Measurements from ENCODE around the gene RPL36. TPM values are rescaled to one million over a fixed set of nuclear protein-coding genes. Genes with fewer than 3 reads are reported as not detected.

Gene RPL36
- total RNA-seq, 1 donor from 2014 or later = 778 TPM

GRCh38 chr19:5694167-5694955, 4.3 kb downstream of the RPL36 start:
- no peak overlapping the region for H3K27ac Mint-ChIP-seq
- Histone ChIP-seq H3K27ac (no peak overlapping the region), H3K9me3 (ENCODE audit: low read depth) (no peaks in the 10 kb centered on the region), H3K4me2 (no peak overlapping the region), H3K36me3 (no peaks in the 10 kb centered on the region), H3K4me1 (no peaks in the 10 kb centered on the region), H3K4me3 (no peak overlapping the region), H3K9ac (no peak overlapping the region), H3K79me2 (ENCODE audit: low read depth) (peaks cover 43% of the 10 kb centered on the region), H3K27me3 (no peaks in the 10 kb centered on the region), H2AFZ (replicated peaks) (no peak overlapping the region), H4K20me1 (ENCODE audit: low read depth) (peaks cover 73% of the 10 kb centered on the region), H3F3A (ENCODE audit: low read depth) (peaks cover 35% of the 10 kb centered on the region)
- TF ChIP-seq EZH2phosphoT487 (IDR thresholded peaks at IDR 0.05) (no peak), CTCF (IDR thresholded peaks at IDR 0.05) (no peak), EZH2 (IDR thresholded peaks at IDR 0.05) (no peak)
- H3K36me3 Mint-ChIP-seq = peaks cover 6% of the 10 kb centered on the region
- H3K4me1 Mint-ChIP-seq = peaks cover 13% of the 10 kb centered on the region
- peaks cover 18% of the 10 kb centered on the region for H3K27me3 Mint-ChIP-seq (ENCODE audit: insufficient read depth, low read depth)
- no peaks in the 10 kb centered on the region for H3K9me3 Mint-ChIP-seq
- no peak overlapping the region for H3K4me3 Mint-ChIP-seq
- no peak for DNase-seq (ENCODE audit: low spot score)

GRCh38 chr19:5694956-5695648, 5.0 kb downstream of the RPL36 start:
- peaks cover 13% of the 10 kb centered on the region for H3K27me3 Mint-ChIP-seq (ENCODE audit: insufficient read depth, low read depth)
- no peaks in the 10 kb centered on the region for H3K9me3 Mint-ChIP-seq
- no peaks in the 10 kb centered on the region for H3K4me1 ChIP-seq
- H4K20me1 ChIP-seq (ENCODE audit: low read depth) = peaks cover 73% of the 10 kb centered on the region
- H3K4me3 Mint-ChIP-seq = no peak overlapping the region
- H3K27ac ChIP-seq = peak overlapping the region; percentile 37
- H2AFZ ChIP-seq (replicated peaks) = no peak overlapping the region
- TF ChIP-seq EZH2phosphoT487 (IDR thresholded peaks at IDR 0.05) = no peak
- TF ChIP-seq CTCF (IDR thresholded peaks at IDR 0.05) = no peak
- TF ChIP-seq EZH2 (IDR thresholded peaks at IDR 0.05) = no peak
- H3K4me2 ChIP-seq = no peak overlapping the region
- H3F3A ChIP-seq (ENCODE audit: low read depth) = peaks cover 35% of the 10 kb centered on the region
- H3K4me1 Mint-ChIP-seq = peaks cover 9% of the 10 kb centered on the region
- no peaks in the 10 kb centered on the region for H3K9me3 ChIP-seq (ENCODE audit: low read depth)
- no peaks in the 10 kb centered on the region for H3K27me3 ChIP-seq
- no peak overlapping the region for H3K4me3 ChIP-seq
- peaks cover 6% of the 10 kb centered on the region for H3K36me3 Mint-ChIP-seq
- H3K9ac ChIP-seq = no peak overlapping the region
- H3K27ac Mint-ChIP-seq = no peak overlapping the region
- no peaks in the 10 kb centered on the region for H3K36me3 ChIP-seq
- peaks cover 43% of the 10 kb centered on the region for H3K79me2 ChIP-seq (ENCODE audit: low read depth)
- no peak for DNase-seq (ENCODE audit: low spot score)

GRCh38 chr19:5695649-5696195, 5.6 kb downstream of the RPL36 start:
- Histone ChIP-seq H3K27me3 (no peaks in the 10 kb centered on the region), H3K79me2 (ENCODE audit: low read depth) (peaks cover 37% of the 10 kb centered on the region), H3K4me3 (no peak overlapping the region), H3K9me3 (ENCODE audit: low read depth) (no peaks in the 10 kb centered on the region), H3K27ac (peak overlapping the region; percentile 37), H3K36me3 (no peaks in the 10 kb centered on the region), H3K4me2 (no peak overlapping the region), H3K9ac (no peak overlapping the region), H4K20me1 (ENCODE audit: low read depth) (peaks cover 67% of the 10 kb centered on the region), H3K4me1 (no peaks in the 10 kb centered on the region), H3F3A (ENCODE audit: low read depth) (peaks cover 29% of the 10 kb centered on the region), H2AFZ (replicated peaks) (no peak overlapping the region)
- Mint-ChIP-seq H3K36me3 (peaks cover 8% of the 10 kb centered on the region), H3K4me1 (peaks cover 6% of the 10 kb centered on the region), H3K9me3 (no peaks in the 10 kb centered on the region), H3K27me3 (ENCODE audit: insufficient read depth, low read depth) (peaks cover 9% of the 10 kb centered on the region), H3K27ac (no peak overlapping the region), H3K4me3 (no peak overlapping the region)
- DNase-seq (ENCODE audit: low spot score) = no peak
- TF ChIP-seq EZH2phosphoT487 (IDR thresholded peaks at IDR 0.05) (no peak), CTCF (IDR thresholded peaks at IDR 0.05) (no peak), EZH2 (IDR thresholded peaks at IDR 0.05) (no peak)

All from neural progenitor cell (in vitro differentiated cells).